GM12872 (cell line): ENCODE results near the gene APOM.

Experiments
- TF ChIP-seq, protein P1 (sequence below): IDR thresholded peaks from 3 replicates; pipeline ENCODE4 v1.5.1; 2011; ENCODE audit warnings: low read depth, mild to moderate bottlenecking, low read length, moderate library complexity; ENCODE audit not compliant: insufficient read depth

The APOM gene

DNA sequence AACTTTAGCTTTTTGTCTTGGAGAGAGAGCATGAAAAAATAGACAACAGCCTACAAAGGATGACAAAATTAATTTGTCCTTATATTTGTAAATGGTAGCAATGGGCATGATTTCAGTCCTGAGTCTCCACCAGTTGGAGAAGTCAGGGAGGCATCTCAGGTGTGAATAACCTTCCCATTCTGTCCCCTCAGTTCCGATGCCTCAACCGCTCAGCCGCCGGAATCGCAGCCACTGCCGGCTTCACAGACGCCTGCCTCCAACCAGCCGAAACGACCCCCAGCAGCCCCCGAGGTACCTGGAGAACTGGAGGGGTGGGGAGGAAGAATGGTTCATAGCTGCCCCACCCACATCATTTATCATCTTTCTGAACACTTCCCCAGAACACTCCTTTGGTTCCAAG, 31.6 kb upstream of the APOM start:
- TF ChIP-seq, protein P1, sequence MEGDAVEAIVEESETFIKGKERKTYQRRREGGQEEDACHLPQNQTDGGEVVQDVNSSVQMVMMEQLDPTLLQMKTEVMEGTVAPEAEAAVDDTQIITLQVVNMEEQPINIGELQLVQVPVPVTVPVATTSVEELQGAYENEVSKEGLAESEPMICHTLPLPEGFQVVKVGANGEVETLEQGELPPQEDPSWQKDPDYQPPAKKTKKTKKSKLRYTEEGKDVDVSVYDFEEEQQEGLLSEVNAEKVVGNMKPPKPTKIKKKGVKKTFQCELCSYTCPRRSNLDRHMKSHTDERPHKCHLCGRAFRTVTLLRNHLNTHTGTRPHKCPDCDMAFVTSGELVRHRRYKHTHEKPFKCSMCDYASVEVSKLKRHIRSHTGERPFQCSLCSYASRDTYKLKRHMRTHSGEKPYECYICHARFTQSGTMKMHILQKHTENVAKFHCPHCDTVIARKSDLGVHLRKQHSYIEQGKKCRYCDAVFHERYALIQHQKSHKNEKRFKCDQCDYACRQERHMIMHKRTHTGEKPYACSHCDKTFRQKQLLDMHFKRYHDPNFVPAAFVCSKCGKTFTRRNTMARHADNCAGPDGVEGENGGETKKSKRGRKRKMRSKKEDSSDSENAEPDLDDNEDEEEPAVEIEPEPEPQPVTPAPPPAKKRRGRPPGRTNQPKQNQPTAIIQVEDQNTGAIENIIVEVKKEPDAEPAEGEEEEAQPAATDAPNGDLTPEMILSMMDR, result no peak

DNA sequence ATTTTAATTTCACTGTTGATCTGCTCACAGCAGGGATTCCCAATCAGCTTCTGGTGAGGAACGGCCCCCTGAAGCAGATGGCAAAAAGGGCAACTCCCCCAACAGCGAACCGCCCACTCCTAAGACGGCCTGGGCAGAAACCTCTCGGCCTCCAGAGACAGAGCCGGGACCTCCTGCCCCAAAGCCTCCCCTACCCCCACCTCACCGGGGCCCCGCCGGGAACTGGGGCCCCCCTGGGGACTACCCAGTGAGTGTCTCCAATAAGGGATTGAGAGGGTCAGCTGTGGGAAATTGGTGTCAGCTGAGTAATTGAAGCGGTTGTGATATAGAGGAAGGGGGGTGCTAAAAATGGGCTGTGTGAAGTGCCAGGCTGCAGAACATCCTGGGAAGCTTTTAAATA, 28.7 kb upstream of the APOM start:
- TF ChIP-seq, protein P1, result no peak

DNA sequence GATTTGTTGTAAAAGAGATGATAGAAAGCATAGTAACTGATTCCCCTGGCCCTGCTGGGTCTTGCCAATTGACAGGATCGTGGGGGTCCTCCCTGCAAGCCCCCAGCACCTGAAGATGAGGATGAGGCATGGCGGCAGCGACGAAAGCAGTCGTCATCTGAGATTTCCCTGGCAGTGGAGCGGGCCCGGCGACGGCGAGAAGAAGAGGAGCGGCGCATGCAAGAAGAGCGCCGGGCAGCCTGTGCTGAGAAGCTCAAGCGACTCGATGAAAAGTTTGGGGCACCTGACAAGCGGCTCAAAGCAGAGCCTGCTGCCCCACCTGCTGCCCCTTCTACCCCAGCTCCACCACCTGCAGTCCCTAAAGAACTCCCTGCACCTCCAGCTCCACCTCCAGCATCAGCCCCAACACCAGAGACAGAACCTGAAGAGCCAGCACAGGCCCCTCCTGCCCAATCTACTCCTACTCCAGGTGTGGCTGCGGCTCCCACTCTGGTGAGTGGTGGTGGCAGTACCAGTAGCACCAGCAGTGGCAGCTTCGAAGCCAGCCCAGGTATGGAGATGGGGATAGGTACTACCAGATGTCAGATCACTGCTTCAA, 27.9 kb upstream of the APOM start:
- TF ChIP-seq, protein P1, result no peak

DNA sequence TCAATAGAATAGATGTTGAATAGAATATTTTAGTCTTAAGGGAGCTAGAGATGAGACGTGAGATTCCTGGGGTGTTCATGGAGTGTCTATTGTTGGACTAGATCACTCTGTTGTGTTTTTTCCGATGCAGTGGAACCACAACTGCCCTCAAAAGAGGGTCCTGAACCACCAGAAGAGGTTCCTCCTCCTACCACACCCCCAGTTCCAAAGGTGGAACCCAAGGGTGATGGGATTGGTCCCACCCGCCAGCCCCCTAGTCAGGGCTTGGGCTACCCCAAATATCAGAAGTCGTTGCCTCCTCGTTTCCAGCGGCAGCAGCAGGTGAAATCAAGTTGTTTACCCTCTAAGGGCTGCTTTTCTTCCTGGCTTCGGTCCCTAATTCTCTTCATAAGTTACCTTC, 26.7 kb upstream of the APOM start:
- TF ChIP-seq, protein P1, result no peak

DNA sequence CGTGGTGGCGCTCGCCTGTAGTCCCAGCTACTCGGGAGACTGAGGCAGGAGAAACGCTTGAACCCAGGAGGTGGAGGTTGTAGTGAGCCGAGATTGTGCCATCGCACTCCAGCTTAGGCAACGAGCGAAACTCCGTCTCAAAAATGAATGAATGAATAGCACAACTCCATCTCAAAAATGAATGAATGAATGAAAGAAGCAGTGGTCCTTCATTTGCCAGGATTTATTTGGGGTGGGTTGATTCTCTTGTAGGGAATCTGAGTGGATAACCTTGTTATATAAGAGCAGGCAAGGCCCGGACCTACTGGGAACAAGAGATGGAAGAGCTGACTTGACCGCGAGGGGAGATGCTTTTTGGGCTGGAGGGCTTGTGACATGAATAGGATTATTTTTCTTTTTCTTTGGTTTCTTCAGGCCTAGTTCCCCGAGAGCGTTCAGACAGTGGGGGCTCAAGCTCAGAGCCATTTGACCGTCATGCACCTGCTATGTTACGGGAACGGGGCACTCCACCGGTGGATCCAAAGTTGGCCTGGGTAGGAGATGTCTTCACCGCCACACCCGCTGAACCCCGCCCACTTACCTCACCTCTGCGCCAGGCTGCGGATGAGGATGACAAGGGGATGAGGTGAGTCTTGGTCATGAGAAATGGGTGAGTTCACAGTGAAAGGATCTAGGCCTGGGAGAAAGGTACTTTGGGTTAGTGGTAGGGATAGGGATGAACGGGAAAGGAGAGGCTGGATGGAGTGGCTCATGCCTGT, 25.3 kb upstream of the APOM start:
- TF ChIP-seq, protein P1, result no peak

DNA sequence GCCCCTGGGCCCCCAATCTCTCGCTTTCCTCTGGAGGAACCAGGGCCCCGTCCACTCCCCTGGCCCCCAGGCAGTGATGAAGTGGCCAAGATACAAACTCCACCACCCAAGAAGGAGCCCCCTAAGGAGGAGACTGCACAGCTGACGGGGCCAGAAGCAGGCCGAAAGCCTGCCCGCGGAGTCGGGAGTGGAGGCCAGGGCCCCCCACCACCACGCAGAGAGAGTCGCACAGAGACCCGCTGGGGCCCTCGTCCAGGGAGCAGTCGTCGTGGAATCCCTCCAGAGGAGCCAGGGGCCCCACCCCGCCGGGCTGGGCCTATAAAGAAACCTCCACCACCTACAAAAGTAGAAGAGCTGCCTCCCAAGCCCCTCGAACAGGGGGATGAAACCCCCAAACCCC, 24.5 kb upstream of the APOM start:
- TF ChIP-seq, protein P1, result no peak

DNA sequence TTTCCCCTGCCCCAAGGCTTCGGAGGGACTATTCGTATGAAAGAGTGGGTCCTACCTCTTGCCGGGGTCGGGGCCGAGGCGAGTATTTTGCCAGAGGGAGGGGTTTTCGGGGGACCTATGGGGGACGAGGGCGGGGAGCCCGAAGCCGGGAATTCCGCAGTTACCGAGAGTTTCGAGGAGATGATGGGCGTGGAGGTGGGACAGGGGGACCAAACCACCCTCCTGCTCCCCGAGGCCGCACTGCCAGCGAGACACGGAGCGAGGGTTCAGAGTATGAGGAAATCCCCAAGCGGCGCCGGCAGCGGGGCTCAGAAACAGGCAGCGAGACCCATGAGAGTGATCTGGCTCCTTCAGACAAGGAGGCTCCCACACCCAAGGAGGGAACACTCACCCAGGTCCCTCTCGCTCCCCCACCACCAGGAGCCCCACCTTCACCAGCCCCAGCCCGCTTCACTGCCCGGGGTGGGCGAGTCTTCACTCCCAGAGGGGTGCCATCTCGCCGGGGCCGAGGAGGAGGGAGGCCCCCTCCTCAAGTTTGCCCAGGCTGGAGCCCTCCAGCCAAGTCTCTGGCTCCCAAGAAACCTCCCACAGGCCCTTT, 23.9 kb upstream of the APOM start:
- TF ChIP-seq, protein P1, result no peak
